Measurements from ENCODE around the gene CHCHD10. TPM values are rescaled to one million over a fixed set of nuclear protein-coding genes. Genes with fewer than 3 reads are reported as not detected.
A peak's percentile ranks its signal among the peaks of the same experiment; 100 is the strongest.

The CHCHD10 gene
- total and polyA plus RNA-seq, 2 of the 13 experiments (the other 11 are each of a cell fraction or from before 2014, with no cell fraction given), result 37.0 to 62.8 TPM

- Histone ChIP-seq H3K4me3 (replicated peaks in 1 of 3; ENCODE audit: insufficient read depth in 1 of 3, low read depth in 2 of 3, low read length in 3 of 3) (no peak within 1 kb of the TSS), H3K4me2 (ENCODE audit: low read depth, low read length) (no peak within 1 kb of the TSS), H3K36me3 (replicated peaks in 1 of 2; ENCODE audit: control insufficient read depth in 1 of 2, insufficient read depth in 2 of 2, low read length in 2 of 2) (peaks cover 0 to 1% of the 10 kb centered on the region in 2 experiments; a peak in 2 of 5 replicates), H2AFZ (ENCODE audit: low read length) (no peak within 1 kb of the TSS), H3K9me3 (ENCODE audit: low read length) (no peaks in the 10 kb centered on the region), H3K4me1 (ENCODE audit: insufficient read depth, low read length) (peaks cover 39% of the 10 kb centered on the region), H3K27ac (ENCODE audit: extremely low read length, insufficient read depth, low read length) (no peak within 1 kb of the TSS), H3K79me2 (ENCODE audit: insufficient read depth, low read length) (peaks cover 7% of the 10 kb centered on the region), H3K27me3 (ENCODE audit: control insufficient read depth in 1 of 2, insufficient read depth in 2 of 2, low read length in 2 of 2) (no peaks in the 10 kb centered on the region), H3K9ac (ENCODE audit: insufficient read depth, low read depth, low read length) (no peak within 1 kb of the TSS), H4K20me1 (ENCODE audit: insufficient read depth, low read length) (no peaks in the 10 kb centered on the region)
- in situ Hi-C loops (cut with HindIII; ENCODE audit: extremely low pct_ligation_motif_present, low pct_unique_long_range_greater_than_20kb) (no loop called here), intact Hi-C loops (cut with micrococcal nuclease; ENCODE audit: unreplicated experiment) (no loop called here)
- FAIRE-seq (no peak), DNase-seq (ENCODE audit: low spot score) (no peak), ATAC-seq (no peak)
- CTCF ChIA-PET (ENCODE audit: low intra/inter-chr PET ratio, low total read pairs), result no interaction called here
- POLR2A ChIA-PET, result interaction anchor here (0.7 to 6.9 kb wide), 3 partner anchors 10 to 46 kb away, joined by 3 to 52 read pairs (median 4); partner anchors contain the start of genes VPREB3 and ZNF70
- no TSS peak for BruUV-seq (replicated peaks)
- WGBS (ENCODE audit: low lambda C conversion rate), result 93% methylated on average over 22 of the region's 23 CpGs
- TF ChIP-seq PPARG (CRISPR knock-in tag; conservative IDR thresholded peaks at IDR 0.05) (no peak), SNRNP70 (IDR thresholded peaks at IDR 0.05; ENCODE audit: low read depth, low read length) (no peak), MLX (CRISPR knock-in tag; IDR thresholded peaks at IDR 0.05) (no peak), ZNF318 (CRISPR knock-in tag; IDR thresholded peaks at IDR 0.05) (no peak), ARNTL (CRISPR knock-in tag; IDR thresholded peaks at IDR 0.05) (no peak), ZNF546 (CRISPR knock-in tag; conservative IDR thresholded peaks at IDR 0.05) (no peak), ATF2 (CRISPR knock-in tag; IDR thresholded peaks at IDR 0.05) (no peak), SSRP1 (CRISPR knock-in tag; IDR thresholded peaks at IDR 0.05) (0 out of 2 replicates have a peak, but pooled peaks have one; percentile 35), EED (CRISPR knock-in tag; IDR thresholded peaks at IDR 0.05) (no peak), ARID3A (IDR thresholded peaks at IDR 0.05; ENCODE audit: low read depth, low read length) (no peak), ELF1 (CRISPR knock-in tag; IDR thresholded peaks at IDR 0.05) (no peak), BHLHE40 (IDR thresholded peaks at IDR 0.05; ENCODE audit: low read length) (no peak), MTF1 (CRISPR knock-in tag; IDR thresholded peaks at IDR 0.05) (no peak)
Measured at GRCh38 chr22:23762842-23763578, 4.8 kb downstream of the CHCHD10 start, which contains the start of gene C22orf15. Gene C22orf15 (plus strand): TSS chr22:23762990. CDS start chr22:23763307, 317 bp downstream.
